Fibroblast of lung (primary cell): ENCODE results near the gene VRK2. TPM values are rescaled to one million over a fixed set of nuclear protein-coding genes. Genes with fewer than 3 reads are reported as not detected.
"Not testable (repeated sequence)": the region's sequence is repeated elsewhere in the genome, so short reads cannot be mapped to it uniquely, and the experiment has no call there.

Experiments used
- DNase-seq, 2 donors: peaks; one replicate each; pipeline versions ENCODE4 v3.0.0 to v3.0.0-alpha.2; 2010; ENCODE audit warnings: low read depth in 2 of 2
- H2AFZ ChIP-seq: 2 replicates; pipeline ENCODE4 v1.5.1; 2012; ENCODE audit warnings: low read length, control low read depth, inconsistent platforms
- H3K27ac ChIP-seq: 2 replicates; pipeline ENCODE4 v1.5.1; 2011; ENCODE audit warnings: low read length, control low read depth; ENCODE audit not compliant: insufficient read depth
- H3K27me3 ChIP-seq: 2 replicates; pipeline ENCODE4 v1.5.1; 2011; ENCODE audit warnings: mild to moderate bottlenecking, low read length; ENCODE audit not compliant: control insufficient read depth, insufficient read depth
- H3K36me3 ChIP-seq: 2 replicates; pipeline ENCODE4 v1.5.1; 2011; ENCODE audit warnings: low read length; ENCODE audit not compliant: control insufficient read depth, insufficient read depth
- H3K4me1 ChIP-seq: 2 replicates; pipeline ENCODE4 v1.5.1; 2011; ENCODE audit warnings: low read length; ENCODE audit not compliant: control insufficient read depth, insufficient read depth; ENCODE audit errors: extremely low read depth
- H3K4me2 ChIP-seq: 2 replicates; pipeline ENCODE4 v1.5.1; 2011; ENCODE audit warnings: low read length, control low read depth; ENCODE audit not compliant: insufficient read depth; ENCODE audit errors: extremely low read depth
- H3K4me3 ChIP-seq, 4 experiments: fragments of 200-600 bp in 1 of 4; sonication (generic) in 1 of 4; replicated peaks in 1 of 4; 2 replicates each; pipeline ENCODE4 v1.5.1; 2011 to 2016; ENCODE audit warnings: low read length in 4 of 4, low read depth in 3 of 4, mild to moderate bottlenecking in 3 of 4, control low read depth in 2 of 4, inconsistent platforms in 1 of 4, mixed read lengths in 1 of 4; ENCODE audit not compliant: insufficient read depth in 1 of 4; ENCODE audit errors: control extremely low read depth in 1 of 4
- H3K79me2 ChIP-seq: 2 replicates; pipeline ENCODE4 v1.5.1; 2012; ENCODE audit warnings: mild to moderate bottlenecking, low read length, inconsistent platforms; ENCODE audit not compliant: control insufficient read depth, insufficient read depth
- H3K9ac ChIP-seq: 2 replicates; pipeline ENCODE4 v1.5.1; 2011; ENCODE audit warnings: mild to moderate bottlenecking, low read length, control low read depth; ENCODE audit not compliant: insufficient read depth
- H3K9me3 ChIP-seq: 2 replicates; pipeline ENCODE4 v1.5.1; 2012; ENCODE audit warnings: low read depth, low read length; ENCODE audit not compliant: control insufficient read depth, insufficient read depth
- H4K20me1 ChIP-seq: 2 replicates; pipeline ENCODE4 v1.5.1; 2011; ENCODE audit warnings: low read length; ENCODE audit not compliant: control insufficient read depth, insufficient read depth; ENCODE audit errors: extremely low read depth
- EZH2 ChIP-seq: IDR thresholded peaks from 2 replicates; pipeline ENCODE4 v1.5.1; 2012; ENCODE audit warnings: low read length, control low read depth, mild to moderate bottlenecking; ENCODE audit errors: missing control alignments
- polyA plus RNA-seq, 2 donors: library from polyadenylated mRNA; depleted of rRNA in 1 of 2; stranded (reverse) in 1 of 2; unstranded in 1 of 2; fragments of >200 nt; gene quantifications; 2 replicates each; pipeline ENCODE4 v1.2.1, GENCODE V29; 2011 to 2012; ENCODE audit warnings: missing spikeins in 1 of 2
- total RNA-seq: library from RNA; depleted of rRNA; stranded (reverse); fragments of >200 nt; gene quantifications from 2 replicates; pipeline ENCODE4 v1.2.1, GENCODE V29; 2014
- TF ChIP-seq, protein P1 (sequence below), 2 donors: IDR thresholded peaks in 1 of 2; conservative IDR thresholded peaks in 1 of 2; 1 replicate in 1 of 2; 2 replicates in 1 of 2; pipeline ENCODE4 v1.5.1; 2011 to 2012; ENCODE audit warnings: low read length in 2 of 2, control low read depth in 1 of 2, inconsistent platforms in 1 of 2, low read depth in 1 of 2, mild to moderate bottlenecking in 1 of 2

The VRK2 gene
- total and polyA plus RNA-seq, 2 donors (not counting 1 experiment from before 2014, with no cell fraction given): 23.8 to 24.3 TPM

DNA sequence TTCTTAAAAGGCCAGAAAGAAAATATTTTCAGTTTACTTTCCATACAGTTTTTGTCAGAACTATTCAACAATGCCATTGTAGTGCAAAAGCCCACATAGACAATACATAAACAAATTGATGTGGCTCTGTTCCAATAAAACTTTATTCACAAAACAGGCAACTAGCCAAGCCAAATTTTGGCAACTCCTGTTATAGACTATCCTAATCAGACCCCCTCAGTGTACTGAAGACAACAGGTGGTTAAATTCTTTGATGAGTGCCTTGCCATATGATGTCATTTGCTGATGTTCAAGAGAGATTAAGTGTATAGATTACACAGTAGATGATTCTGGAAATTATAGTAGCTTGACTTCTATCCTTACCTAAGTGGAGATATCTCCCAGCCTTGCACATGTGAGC is 111.1 kb downstream of the VRK2 start:
- Histone ChIP-seq H4K20me1 (no peaks in the 10 kb centered on the region), H3K4me3 (no peak overlapping the region), H3K27me3 (no peaks in the 10 kb centered on the region), H3K9ac (no peak overlapping the region), H3K79me2 (no peaks in the 10 kb centered on the region), H3K4me1 (no peaks in the 10 kb centered on the region), H3K9me3 (no peaks in the 10 kb centered on the region), H3K27ac (no peak overlapping the region), H3K36me3 (no peaks in the 10 kb centered on the region), H3K4me2 (no peak overlapping the region), H2AFZ (no peak overlapping the region)
- DNase-seq: peak in 1 of 2 donors; percentile 18
- TF ChIP-seq, protein P1, sequence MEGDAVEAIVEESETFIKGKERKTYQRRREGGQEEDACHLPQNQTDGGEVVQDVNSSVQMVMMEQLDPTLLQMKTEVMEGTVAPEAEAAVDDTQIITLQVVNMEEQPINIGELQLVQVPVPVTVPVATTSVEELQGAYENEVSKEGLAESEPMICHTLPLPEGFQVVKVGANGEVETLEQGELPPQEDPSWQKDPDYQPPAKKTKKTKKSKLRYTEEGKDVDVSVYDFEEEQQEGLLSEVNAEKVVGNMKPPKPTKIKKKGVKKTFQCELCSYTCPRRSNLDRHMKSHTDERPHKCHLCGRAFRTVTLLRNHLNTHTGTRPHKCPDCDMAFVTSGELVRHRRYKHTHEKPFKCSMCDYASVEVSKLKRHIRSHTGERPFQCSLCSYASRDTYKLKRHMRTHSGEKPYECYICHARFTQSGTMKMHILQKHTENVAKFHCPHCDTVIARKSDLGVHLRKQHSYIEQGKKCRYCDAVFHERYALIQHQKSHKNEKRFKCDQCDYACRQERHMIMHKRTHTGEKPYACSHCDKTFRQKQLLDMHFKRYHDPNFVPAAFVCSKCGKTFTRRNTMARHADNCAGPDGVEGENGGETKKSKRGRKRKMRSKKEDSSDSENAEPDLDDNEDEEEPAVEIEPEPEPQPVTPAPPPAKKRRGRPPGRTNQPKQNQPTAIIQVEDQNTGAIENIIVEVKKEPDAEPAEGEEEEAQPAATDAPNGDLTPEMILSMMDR (conservative IDR thresholded peaks at IDR 0.05 in 1 of 2, IDR thresholded peaks at IDR 0.05 in 1 of 2; ENCODE audit: low read depth in 1 of 2, low read length in 2 of 2): no peak
- no peak for TF ChIP-seq EZH2

DNA sequence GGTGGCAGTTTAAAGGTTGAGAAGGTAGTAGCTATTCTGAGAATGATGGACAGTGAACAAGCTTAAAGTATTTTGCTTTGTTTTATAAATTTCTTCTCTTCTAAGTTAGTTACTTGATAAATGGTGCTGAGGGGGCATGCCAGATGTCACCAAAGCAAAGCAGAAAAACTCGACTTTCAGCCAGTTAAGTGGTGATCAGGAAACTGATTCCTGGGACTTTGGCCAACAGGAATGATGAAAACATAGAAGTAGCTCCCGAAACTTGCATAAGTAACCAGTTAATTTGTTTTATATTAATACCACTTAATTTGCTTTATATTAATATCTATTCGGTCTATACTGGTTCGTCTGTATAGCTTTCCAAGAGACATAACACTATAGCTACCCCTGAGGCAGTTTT is 111.9 kb downstream of the VRK2 start:
- H3K27me3 ChIP-seq: no peaks in the 10 kb centered on the region
- no peaks in the 10 kb centered on the region for H3K9me3 ChIP-seq
- no peak overlapping the region for H3K9ac ChIP-seq
- H3K79me2 ChIP-seq: no peaks in the 10 kb centered on the region
- H2AFZ ChIP-seq: no peak overlapping the region
- H4K20me1 ChIP-seq: no peaks in the 10 kb centered on the region
- no peak overlapping the region for H3K27ac ChIP-seq
- DNase-seq: peak; percentile 30 to 37
- H3K4me1 ChIP-seq: no peaks in the 10 kb centered on the region
- H3K4me2 ChIP-seq: no peak overlapping the region
- H3K36me3 ChIP-seq: no peaks in the 10 kb centered on the region
- no peak overlapping the region for H3K4me3 ChIP-seq
- no peak for TF ChIP-seq EZH2
- TF ChIP-seq, protein P1 (conservative IDR thresholded peaks at IDR 0.05 in 1 of 2, IDR thresholded peaks at IDR 0.05 in 1 of 2; ENCODE audit: low read depth in 1 of 2, low read length in 2 of 2): no peak

GRCh38 chr2:58163913-58164312 is 117.3 kb downstream of the VRK2 start:
- Histone ChIP-seq H2AFZ (no peak overlapping the region), H3K4me3 (no peak overlapping the region)

GRCh38 chr2:58168130-58168529 is 121.5 kb downstream of the VRK2 start:
- not testable (repeated sequence) for DNase-seq, H3K4me3 ChIP-seq

More at GRCh38 chr2:58163913-58164312, 117.3 kb downstream of the VRK2 start:
- H3K79me2 ChIP-seq: no peaks in the 10 kb centered on the region
- H3K27me3 ChIP-seq: no peaks in the 10 kb centered on the region
- TF ChIP-seq EZH2: no peak
- TF ChIP-seq, protein P1 (conservative IDR thresholded peaks at IDR 0.05 in 1 of 2, IDR thresholded peaks at IDR 0.05 in 1 of 2; ENCODE audit: low read depth in 1 of 2, low read length in 2 of 2): no peak
- no peaks in the 10 kb centered on the region for H3K4me1 ChIP-seq
- H3K36me3 ChIP-seq: no peaks in the 10 kb centered on the region
- no peak for DNase-seq
- H3K9me3 ChIP-seq: no peaks in the 10 kb centered on the region
- H3K9ac ChIP-seq: no peak overlapping the region
- H3K4me2 ChIP-seq: no peak overlapping the region
- H4K20me1 ChIP-seq: no peaks in the 10 kb centered on the region
- no peak overlapping the region for H3K27ac ChIP-seq

GRCh38 chr2:58169845-58170244 is 123.2 kb downstream of the VRK2 start:
- DNase-seq: peak in 1 of 2 donors; percentile 58
- not testable (repeated sequence) for H3K4me3 ChIP-seq, H3K9me3 ChIP-seq, H3K27ac ChIP-seq, H3K27me3 ChIP-seq, H3K36me3 ChIP-seq, H3K4me2 ChIP-seq, H3K4me1 ChIP-seq, H4K20me1 ChIP-seq, H2AFZ ChIP-seq, H3K9ac ChIP-seq, H3K79me2 ChIP-seq

More at GRCh38 chr2:58168130-58168529, 121.5 kb downstream of the VRK2 start:
- H3K36me3 ChIP-seq, H4K20me1 ChIP-seq, H3K79me2 ChIP-seq, H3K27ac ChIP-seq, H3K9me3 ChIP-seq, H3K9ac ChIP-seq, H3K27me3 ChIP-seq, H3K4me1 ChIP-seq, H2AFZ ChIP-seq, H3K4me2 ChIP-seq: not testable (repeated sequence)
